ENCODE data around the gene SH3GL1. TPM values are rescaled to one million over a fixed set of nuclear protein-coding genes. Genes with fewer than 3 reads are reported as not detected.

The SH3GL1 gene
- total RNA-seq, 1 experiment from 2014 or later: 108 TPM

DNA sequence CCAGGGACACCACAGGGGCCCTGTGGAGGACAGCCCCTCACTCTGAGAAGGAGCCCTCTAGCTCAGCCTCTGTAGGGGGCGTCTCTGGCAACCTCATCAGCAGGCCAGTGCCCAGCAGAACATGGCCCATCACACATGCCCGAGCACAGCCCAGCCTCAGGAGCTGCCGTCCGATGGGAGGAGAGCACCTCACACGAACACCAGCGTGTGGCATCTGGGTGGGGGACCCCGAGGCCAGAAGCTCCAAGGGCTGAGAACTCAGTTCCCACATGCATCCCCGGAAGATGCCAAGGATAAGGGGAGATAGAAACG, 11.3 kb downstream of the SH3GL1 start:
- no peak overlapping the region for H3K4me3 ChIP-seq (ENCODE audit: low read depth, low read length, poor library complexity, severe bottlenecking)
- BruUV-seq (replicated peaks): no TSS peak
- ChIA-PET POLR2A (ENCODE audit: low non-redundant PET) (interaction anchor here (0.5 kb wide), 1 partner anchor 8 kb away, joined by 10 read pairs; no protein-coding TSS in a partner anchor), CTCF (no interaction called here)
- no peaks in the 10 kb centered on the region for H3K27me3 ChIP-seq (replicated peaks; ENCODE audit: insufficient read depth, low read depth, low read length, poor library complexity)
- no peak for DNase-seq (ENCODE audit: low spot score)
- intact Hi-C loops (cut with micrococcal nuclease; ENCODE audit: unreplicated experiment): no loop called here
- H3K27ac ChIP-seq (ENCODE audit: low read depth, low read length, poor library complexity, severe bottlenecking): no peak overlapping the region
- no peaks in the 10 kb centered on the region for H3K9me3 ChIP-seq (ENCODE audit: low read depth, low read length, poor library complexity, severe bottlenecking)
- no peaks in the 10 kb centered on the region for H3K36me3 ChIP-seq (ENCODE audit: insufficient read depth, low read length, poor library complexity, severe bottlenecking)
- H3K4me1 ChIP-seq (ENCODE audit: insufficient read depth, low read length, poor library complexity, severe bottlenecking): peaks cover 21% of the 10 kb centered on the region
- TF ChIP-seq CTCF (conservative IDR thresholded peaks at IDR 0.05; ENCODE audit: low read depth, low read length) (no peak), EZH2 (IDR thresholded peaks at IDR 0.05; ENCODE audit: borderline replicate concordance, low read depth, low read length, poor library complexity, severe bottlenecking) (no peak)

DNA sequence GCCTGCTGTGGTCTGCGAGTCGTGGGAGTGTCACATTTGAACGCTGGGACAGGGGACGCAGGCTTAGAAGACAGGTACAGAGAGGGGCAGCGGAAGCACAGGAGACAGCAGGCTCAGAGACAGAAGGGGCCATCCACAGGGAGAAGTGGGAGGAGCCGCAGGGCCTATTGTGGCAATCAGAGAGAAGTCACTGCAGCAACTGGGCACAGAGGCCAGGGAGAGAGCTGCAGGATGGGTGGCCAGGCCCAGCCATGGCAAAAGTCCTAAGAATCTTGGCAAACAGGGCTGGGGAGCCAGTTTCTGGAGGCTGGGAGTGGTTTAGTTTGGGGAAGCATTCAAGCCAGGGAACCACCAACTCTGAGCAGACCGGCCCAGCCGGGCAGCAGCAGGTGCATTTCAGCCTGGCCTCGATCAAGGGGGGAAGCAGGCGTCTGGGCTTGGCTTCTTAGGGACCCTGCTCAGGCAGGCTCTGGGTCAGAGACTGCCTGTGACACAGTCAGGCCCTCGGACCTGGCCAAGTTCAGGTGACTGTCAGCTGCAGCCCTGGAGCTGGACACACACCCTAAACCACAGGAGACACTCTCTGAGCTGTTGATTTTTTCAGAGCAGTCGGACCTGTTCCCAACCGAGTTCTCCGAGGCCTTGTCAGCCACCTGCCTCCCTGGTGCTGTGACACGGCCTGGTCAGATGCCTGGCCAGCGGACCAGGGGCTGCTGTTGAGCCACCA, 11.8 kb downstream of the SH3GL1 start:
- ChIA-PET POLR2A (ENCODE audit: low non-redundant PET) (interaction anchor here (0.7 kb wide), 1 partner anchor 185 kb away, joined by 3 read pairs; no protein-coding TSS in a partner anchor), CTCF (no interaction called here)
- TF ChIP-seq EZH2 (IDR thresholded peaks at IDR 0.05; ENCODE audit: borderline replicate concordance, low read depth, low read length, poor library complexity, severe bottlenecking) (no peak), CTCF (conservative IDR thresholded peaks at IDR 0.05; ENCODE audit: low read depth, low read length) (no peak)
- Histone ChIP-seq H3K27me3 (replicated peaks; ENCODE audit: insufficient read depth, low read depth, low read length, poor library complexity) (no peaks in the 10 kb centered on the region), H3K27ac (ENCODE audit: low read depth, low read length, poor library complexity, severe bottlenecking) (no peak overlapping the region), H3K36me3 (ENCODE audit: insufficient read depth, low read length, poor library complexity, severe bottlenecking) (no peaks in the 10 kb centered on the region), H3K9me3 (ENCODE audit: low read depth, low read length, poor library complexity, severe bottlenecking) (no peaks in the 10 kb centered on the region), H3K4me1 (ENCODE audit: insufficient read depth, low read length, poor library complexity, severe bottlenecking) (peaks cover 18% of the 10 kb centered on the region), H3K4me3 (ENCODE audit: low read depth, low read length, poor library complexity, severe bottlenecking) (no peak overlapping the region)
- no peak for DNase-seq (ENCODE audit: low spot score)
- BruUV-seq (replicated peaks): no TSS peak
- intact Hi-C loops (cut with micrococcal nuclease; ENCODE audit: unreplicated experiment): no loop called here

DNA sequence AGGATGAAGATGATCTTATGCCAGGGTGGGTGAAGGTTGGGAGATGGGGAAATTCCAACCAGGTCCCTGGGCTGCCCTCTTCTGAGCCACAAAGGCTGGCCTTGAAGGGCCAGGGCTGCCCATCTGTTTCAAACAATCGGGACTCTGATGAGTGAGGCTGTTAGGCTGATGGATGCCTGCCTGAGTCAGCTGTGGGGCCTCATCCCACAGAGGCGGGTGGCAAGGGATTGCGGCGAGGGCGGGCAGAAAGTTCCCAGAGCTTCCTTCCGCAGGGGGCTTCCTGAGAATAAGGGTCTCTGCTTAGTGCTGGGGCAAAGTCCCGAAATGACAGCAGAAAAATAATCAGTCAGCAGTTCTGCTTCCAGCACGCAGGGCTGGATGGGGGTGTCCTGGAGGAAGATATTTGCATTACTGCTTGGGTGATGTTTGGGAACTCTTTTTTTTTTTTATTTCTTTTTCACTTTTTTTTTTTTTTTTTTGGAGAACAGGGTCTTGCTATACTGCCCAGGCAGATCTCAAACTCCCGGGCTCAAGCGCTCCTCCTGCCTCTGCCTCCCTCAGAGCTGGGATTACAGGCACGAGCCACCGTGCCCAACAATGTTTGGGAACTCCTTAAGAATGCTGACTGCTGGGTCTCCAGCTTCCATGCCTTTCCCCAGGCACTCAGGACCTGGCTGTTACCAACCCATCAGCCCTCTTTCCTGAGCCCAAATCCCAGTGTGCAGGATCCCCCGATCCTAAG, 14.1 kb downstream of the SH3GL1 start:
- CTCF ChIA-PET: no interaction called here
- Histone ChIP-seq H3K9me3 (ENCODE audit: low read depth, low read length, poor library complexity, severe bottlenecking) (no peaks in the 10 kb centered on the region), H3K27me3 (replicated peaks; ENCODE audit: insufficient read depth, low read depth, low read length, poor library complexity) (no peaks in the 10 kb centered on the region), H3K4me3 (ENCODE audit: low read depth, low read length, poor library complexity, severe bottlenecking) (no peak overlapping the region), H3K36me3 (ENCODE audit: insufficient read depth, low read length, poor library complexity, severe bottlenecking) (no peaks in the 10 kb centered on the region), H3K27ac (ENCODE audit: low read depth, low read length, poor library complexity, severe bottlenecking) (peak overlapping the region; percentile 58), H3K4me1 (ENCODE audit: insufficient read depth, low read length, poor library complexity, severe bottlenecking) (peaks cover 15% of the 10 kb centered on the region)
- BruUV-seq (replicated peaks): no TSS peak
- no peak for DNase-seq (ENCODE audit: low spot score)
- no peak for TF ChIP-seq EZH2 (IDR thresholded peaks at IDR 0.05; ENCODE audit: borderline replicate concordance, low read depth, low read length, poor library complexity, severe bottlenecking)
- no peak for TF ChIP-seq CTCF (conservative IDR thresholded peaks at IDR 0.05; ENCODE audit: low read depth, low read length)
- intact Hi-C loops (cut with micrococcal nuclease; ENCODE audit: unreplicated experiment): no loop called here
- POLR2A ChIA-PET (ENCODE audit: low non-redundant PET): no interaction called here
